GM12878 (cell line): Measurements from ENCODE around the gene EFCAB11. TPM values are rescaled to one million over a fixed set of nuclear protein-coding genes. Genes with fewer than 3 reads are reported as not detected.

Experiments used
- ATAC-seq: fragments of 200-7000 bp; cut with Tn5 transposase; 3 replicates; pipeline ENCODE4 v1.9.1; 2020; ENCODE audit warnings: mild to moderate bottlenecking, moderate library complexity
- BruUV-seq: library from RNA; stranded (reverse); fragments of 400-500 nt; replicated peaks from 2 replicates; lab custom pipeline; 2021; lab: Mats Ljungman, UMichigan
- CTCF ChIA-PET: fragments of 300-600 bp; sonication (Branson Sonifier 250); formaldehyde crosslinking; extraction: SDS; loops from one replicate; lab custom pipeline; 2021; ENCODE audit warnings: inconsistent platforms; lab: Yijun Ruan, JAX
- POLR2A ChIA-PET: fragments of 350-600 bp; formaldehyde crosslinking; extraction: SDS; loops from one replicate; lab custom pipeline; 2021; ENCODE audit warnings: inconsistent platforms; lab: Charles Lee
- RAD21 ChIA-PET: fragments of 300-600 bp; sonication (Branson Sonifier 250); formaldehyde crosslinking; loops from one replicate; lab custom pipeline; 2023; ENCODE audit warnings: antibody characterized with exemption; ENCODE audit not compliant: unreplicated experiment; lab: Charles Lee
- SMC1A ChIA-PET: fragments of 300-600 bp; sonication (Branson Sonifier 250); formaldehyde crosslinking; loops from one replicate; lab custom pipeline; 2023; ENCODE audit not compliant: unreplicated experiment, uncharacterized antibody; lab: Charles Lee
- DNase-seq: peaks from one replicate; pipeline ENCODE4 v3.0.0-alpha.2; 2011; ENCODE audit warnings: low read depth, low spot score
- FAIRE-seq: peaks from 3 replicates; lab custom pipeline; 2011; peaks lifted over from hg19 to GRCh38; lab: Jason Lieb, UNC
- H2AFZ ChIP-seq: 2 replicates; pipeline ENCODE4 v1.6.0; 2011; ENCODE audit warnings: low read depth, low read length, control low read depth; ENCODE audit not compliant: control insufficient read depth
- H3K27ac ChIP-seq: 2 replicates; pipeline ENCODE4 v1.5.1; 2011; ENCODE audit warnings: control low read depth; ENCODE audit not compliant: control insufficient read depth, insufficient read depth
- H3K27me3 ChIP-seq, 2 experiments: replicated peaks in 1 of 2; 2 replicates each; pipeline versions ENCODE4 v1.6.0 to v1.6.1; 2011; ENCODE audit warnings: low read length in 1 of 2; ENCODE audit not compliant: control insufficient read depth in 2 of 2, insufficient read depth in 2 of 2
- H3K36me3 ChIP-seq, 2 experiments: 2 replicates each; pipeline ENCODE4 v1.5.1; 2011; ENCODE audit warnings: low read length in 1 of 2; ENCODE audit not compliant: control insufficient read depth in 2 of 2, insufficient read depth in 2 of 2
- H3K4me1 ChIP-seq: 2 replicates; pipeline ENCODE4 v1.6.1; 2011; ENCODE audit warnings: mild to moderate bottlenecking, low read length, moderate library complexity, mixed read lengths; ENCODE audit not compliant: control insufficient read depth, insufficient read depth
- H3K4me2 ChIP-seq: 2 replicates; pipeline ENCODE4 v1.6.0; 2011; ENCODE audit warnings: control low read depth; ENCODE audit not compliant: control insufficient read depth, insufficient read depth
- H3K4me3 ChIP-seq: fragments of 200-600 bp; sonication (generic); 2 replicates; pipeline ENCODE4 v1.5.1; 2016
- H3K79me2 ChIP-seq: 2 replicates; pipeline ENCODE4 v1.6.0; 2011; ENCODE audit warnings: low read length; ENCODE audit not compliant: control insufficient read depth, insufficient read depth
- H3K9ac ChIP-seq: 2 replicates; pipeline ENCODE4 v1.8.0; 2011; ENCODE audit warnings: low read length, control low read depth, mixed read lengths; ENCODE audit not compliant: control insufficient read depth, insufficient read depth
- H3K9me3 ChIP-seq: replicated peaks from 3 replicates; pipeline ENCODE4 v1.5.1; 2011; ENCODE audit warnings: mild to moderate bottlenecking, low read length; ENCODE audit not compliant: control insufficient read depth, insufficient read depth
- H4K20me1 ChIP-seq: 2 replicates; pipeline ENCODE4 v1.6.0; 2011; ENCODE audit not compliant: control insufficient read depth, insufficient read depth
- IKZF2 ChIP-seq, 2 experiments: fragments of 450-650 bp; IDR thresholded peaks; 2 replicates each; pipeline ENCODE4 v1.6.1; 2017; ENCODE audit warnings: mild to moderate bottlenecking in 2 of 2, moderate library complexity in 2 of 2
- LARP7 ChIP-seq: fragments of 450-650 bp; IDR thresholded peaks from 2 replicates; pipeline ENCODE4 v1.6.1; 2017; ENCODE audit warnings: mild to moderate bottlenecking
- NR2C2 ChIP-seq: IDR thresholded peaks from 2 replicates; pipeline ENCODE4 v1.6.1; 2011; ENCODE audit warnings: borderline replicate concordance, low read depth; ENCODE audit not compliant: control insufficient read depth, insufficient read length
- RELA ChIP-seq: fragments of 450-650 bp; IDR thresholded peaks from 2 replicates; pipeline ENCODE4 v1.8.0; 2014; ENCODE audit warnings: borderline replicate concordance; ENCODE audit not compliant: partially characterized antibody
- REST ChIP-seq: IDR thresholded peaks from 2 replicates; pipeline ENCODE4 v1.6.1; 2012; ENCODE audit warnings: mild to moderate bottlenecking, low read depth, low read length
- SMARCA5 ChIP-seq: fragments of 450-650 bp; IDR thresholded peaks from 2 replicates; pipeline ENCODE4 v1.6.1; 2017; ENCODE audit warnings: mild to moderate bottlenecking
- TCF7 ChIP-seq: IDR thresholded peaks from 2 replicates; pipeline ENCODE4 v1.6.1; 2014; ENCODE audit warnings: antibody characterized with exemption, borderline replicate concordance
- WGBS: methylation state at CpG from one replicate; pipeline ENCODE4 v1.1.6; 2016; ENCODE audit warnings: low lambda C conversion rate; ENCODE audit not compliant: insufficient replicate concordance, insufficient coverage; ENCODE audit errors: missing lambda C conversion rate; 5-methylcytosine and 5-hydroxymethylcytosine counted together
- in situ Hi-C: fragments of 300-500 bp; cut with MboI; formaldehyde crosslinking; loops from 9 replicates; pipeline ENCODE4 v1.14.3; 2018; ENCODE audit warnings: mixed read lengths
- intact Hi-C: fragments of 100-400 bp; cut with micrococcal nuclease; formaldehyde crosslinking; loops from one replicate; pipeline ENCODE4 v1.14.2; 2022; ENCODE audit not compliant: unreplicated experiment
- polyA plus RNA-seq, 11 experiments: library from polyadenylated mRNA; depleted of rRNA in 4 of 11; unstranded in 6 of 11; stranded (reverse) in 5 of 11; fragments of >200 nt; fragmentation: Nextera tagmentation in 4 of 11; fragmentation: Illumina TruSeq in 1 of 11; extraction: Ambion mirVana in 4 of 11; extraction: Trizol in 1 of 11; gene quantifications; 1 replicate in 1 of 11; 2 replicates in 10 of 11; pipeline versions ENCODE4 v1.2.1 to v1.2.3, GENCODE V29; 2011 to 2016; ENCODE audit warnings: inconsistent platforms in 2 of 11, missing spikeins in 2 of 11, low read depth in 1 of 11
- total RNA-seq, 4 experiments: library from RNA; depleted of rRNA in 3 of 4; stranded (reverse); fragments of >200 nt in 3 of 4; fragmentation: Illumina TruSeq in 1 of 4; extraction: Trizol in 1 of 4; gene quantifications; 2 replicates each; pipeline versions ENCODE4 v1.2.1 to v1.2.3, GENCODE V29; 2013 to 2021

EFCAB11 gene
- total and polyA plus RNA-seq, 10 of the 15 experiments (the other 5 are each of a cell fraction or from before 2014, with no cell fraction given): 8.6 to 37.4 (median 18.0) TPM

- TF ChIP-seq RELA: no peak
- TF ChIP-seq REST: no peak
- TF ChIP-seq TCF7: no peak
- TF ChIP-seq NR2C2: no peak
- no peak for TF ChIP-seq LARP7
- TF ChIP-seq IKZF2 (IDR thresholded peaks at IDR 0.05): no peak
- TF ChIP-seq SMARCA5: no peak
- TF ChIP-seq, all 136 proteins: peak for 0
- POLR2A ChIA-PET: no interaction called here
- H3K9ac ChIP-seq: no peak overlapping the region
Measured at GRCh38 chr14:89747126-89747525, 207.4 kb downstream of the EFCAB11 start.

More at GRCh38 chr14:89747126-89747525, 207.4 kb downstream of the EFCAB11 start:
- Histone ChIP-seq H3K9me3 (no peaks in the 10 kb centered on the region; the same call in 1 of the 3 replicates), H3K27ac (no peak overlapping the region), H4K20me1 (no peaks in the 10 kb centered on the region), H2AFZ (no peak overlapping the region), H3K79me2 (no peaks in the 10 kb centered on the region), H3K4me1 (no peaks in the 10 kb centered on the region), H3K4me2 (no peak overlapping the region), H3K27me3 (no peaks in the 10 kb centered on the region), H3K36me3 (no peaks in the 10 kb centered on the region), H3K4me3 (no peak overlapping the region)
- in situ Hi-C loops: no loop called here
- intact Hi-C loops: no loop called here
- ATAC-seq (no peak), FAIRE-seq (no peak), DNase-seq (no peak)
- WGBS: 70% methylated on average over 4 of the region's 4 CpGs
- CTCF ChIA-PET: no interaction called here
- no TSS peak for BruUV-seq
- SMC1A ChIA-PET: no interaction called here
- RAD21 ChIA-PET: no interaction called here
